Activated effector memory CD4-positive, alpha-beta T cell treated with anti-CD3 and anti-CD28 coated beads, Interleukin-2, amount 50 U/mL, for 16 hours (primary cell): ENCODE measurements around the gene MINDY4.

Experiments
- DNase-seq: peaks from one replicate; pipeline ENCODE4 v3.0.0-alpha.2; 2020

The MINDY4 gene

GRCh38 chr7:30934732-30935568, 163.7 kb downstream of the MINDY4 start:
- DNase-seq: no peak

GRCh38 chr7:30935569-30935877, 164.3 kb downstream of the MINDY4 start:
- DNase-seq: no peak

GRCh38 chr7:30936650-30937245, 165.5 kb downstream of the MINDY4 start:
- DNase-seq: no peak

DNA sequence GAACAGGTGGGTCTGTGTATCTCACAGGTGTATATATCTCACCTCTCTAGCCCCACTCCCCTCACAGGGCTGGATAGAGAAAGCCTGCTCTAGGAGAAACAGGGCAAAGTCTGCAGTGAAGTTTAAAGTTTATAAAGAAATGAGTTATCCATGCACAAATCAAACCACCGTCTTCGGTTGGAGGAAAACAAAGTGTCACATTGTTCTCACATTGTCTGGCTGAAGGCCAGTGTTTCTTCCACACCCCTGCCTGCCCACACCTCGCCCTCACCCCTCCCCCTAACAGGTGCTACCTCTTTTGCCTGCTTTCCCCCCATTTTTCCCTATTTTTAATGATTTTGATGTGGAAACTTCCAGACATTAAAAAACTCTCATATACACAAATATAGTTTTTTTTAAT, 166.2 kb downstream of the MINDY4 start:
- no peak for DNase-seq

DNA sequence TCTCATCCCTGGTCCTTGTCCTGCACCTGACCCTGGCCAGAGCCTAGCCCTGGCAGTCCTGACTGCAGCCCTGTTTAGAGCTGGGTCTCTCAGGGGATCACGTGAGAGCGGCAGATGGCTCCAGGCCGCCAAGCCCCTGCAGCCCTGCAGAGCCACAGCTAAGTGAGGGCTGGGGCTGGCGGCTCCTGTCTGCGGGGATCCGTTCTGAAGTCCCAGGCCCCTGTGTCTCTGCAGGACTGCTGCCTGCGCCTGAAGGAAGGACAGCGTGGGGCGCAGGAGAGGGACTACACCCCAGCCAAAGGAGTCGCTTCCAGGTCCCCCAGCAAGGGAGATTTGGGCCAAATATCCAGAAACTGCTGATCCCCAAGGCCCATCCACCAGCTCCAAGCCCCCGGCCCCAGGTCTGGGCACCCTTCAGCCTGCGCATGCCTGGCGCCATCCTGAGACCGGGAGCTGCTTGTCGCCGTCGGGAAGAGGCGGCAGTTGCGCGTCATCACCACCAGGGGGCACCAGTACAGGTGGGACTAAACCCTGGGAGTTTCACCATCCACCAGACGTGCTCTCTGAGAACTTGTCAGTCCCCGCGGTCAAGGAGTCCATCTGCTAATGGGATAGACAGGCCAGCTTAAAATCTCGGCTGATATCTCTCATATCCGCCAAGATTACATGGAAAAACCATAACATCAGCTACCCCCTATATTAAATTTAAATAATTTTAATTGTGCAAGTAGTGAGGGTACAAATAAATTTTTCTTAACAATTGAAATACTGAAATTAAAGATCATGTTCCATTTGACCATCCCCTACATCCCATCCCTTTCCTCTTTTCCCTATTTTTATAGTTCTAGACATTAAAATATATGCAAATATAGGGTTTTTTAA, 167.5 kb downstream of the MINDY4 start:
- peak; percentile 87 for DNase-seq

DNA sequence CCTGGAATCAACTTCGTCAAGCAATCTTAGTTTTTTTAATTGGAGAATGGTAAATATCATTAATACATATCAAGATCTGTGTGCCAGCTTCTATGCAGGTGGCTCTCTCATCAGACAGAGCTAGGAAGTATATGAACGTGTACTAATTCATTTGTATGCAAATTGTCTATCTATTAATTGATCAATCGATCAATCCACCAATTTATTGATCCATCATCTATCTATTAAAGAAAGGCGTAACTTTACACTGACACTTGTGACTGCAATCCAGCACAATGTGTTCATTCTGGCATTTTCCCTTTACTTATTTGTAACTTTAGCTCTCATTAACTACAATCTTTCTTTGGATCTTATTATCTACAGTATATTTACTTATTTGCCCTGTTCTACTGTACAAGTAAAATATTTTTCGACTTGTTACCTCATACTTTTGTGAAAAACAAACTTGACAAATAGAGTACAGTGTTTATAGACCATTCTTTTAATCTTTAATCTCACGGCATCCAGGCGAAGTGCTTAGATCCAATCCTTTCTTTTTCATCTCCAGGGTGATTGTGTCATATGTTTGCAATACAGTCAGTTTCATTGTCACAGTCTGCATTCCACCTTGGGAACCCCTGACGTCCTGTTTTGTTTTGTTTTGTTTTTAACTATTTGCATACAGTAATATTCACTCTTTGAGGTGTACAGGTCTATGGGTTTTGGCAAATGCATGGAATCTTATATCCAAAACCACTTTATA, 170.5 kb downstream of the MINDY4 start:
- no peak for DNase-seq
